Activated T-helper 17 cell treated with anti-CD3 and anti-CD28 coated beads, Interleukin-2, amount 50 U/mL, for 72 hours (primary cell): ENCODE measurements around the gene HS3ST6. TPM values are rescaled to one million over a fixed set of nuclear protein-coding genes. Genes with fewer than 3 reads are reported as not detected.
"Not testable (repeated sequence)": the region's sequence is repeated elsewhere in the genome, so short reads cannot be mapped to it uniquely, and the experiment has no call there.

ENCODE experiments used
- ATAC-seq: fragments of 150-1000 bp; cut with Tn5 transposase; replicated peaks from 2 replicates; pipeline ENCODE4 v1.10.0; 2021; ENCODE audit warnings: mild to moderate bottlenecking, moderate library complexity
- H3K27ac Mint-ChIP-seq: one replicate; pipeline ENCODE4 v1.8.0; 2022; ENCODE audit warnings: mixed read lengths
- H3K27me3 Mint-ChIP-seq: one replicate; pipeline ENCODE4 v1.8.0; 2022; ENCODE audit warnings: mixed read lengths
- H3K36me3 Mint-ChIP-seq: one replicate; pipeline ENCODE4 v1.8.0; 2022; ENCODE audit warnings: low read depth, mild to moderate bottlenecking, mixed read lengths
- H3K4me1 Mint-ChIP-seq: one replicate; pipeline ENCODE4 v1.8.0; 2022; ENCODE audit warnings: mixed read lengths
- H3K4me3 Mint-ChIP-seq: one replicate; pipeline ENCODE4 v1.8.0; 2022; ENCODE audit warnings: mild to moderate bottlenecking, mixed read lengths
- H3K9me3 Mint-ChIP-seq: one replicate; pipeline ENCODE4 v1.8.0; 2022; ENCODE audit warnings: mixed read lengths
- total RNA-seq, 2 donors: library from RNA; stranded (reverse); gene quantifications; one replicate each; pipeline ENCODE4 v1.2.3, GENCODE V29; 2022

The HS3ST6 gene
- total RNA-seq, 2 donors from 2014 or later: not detected

DNA sequence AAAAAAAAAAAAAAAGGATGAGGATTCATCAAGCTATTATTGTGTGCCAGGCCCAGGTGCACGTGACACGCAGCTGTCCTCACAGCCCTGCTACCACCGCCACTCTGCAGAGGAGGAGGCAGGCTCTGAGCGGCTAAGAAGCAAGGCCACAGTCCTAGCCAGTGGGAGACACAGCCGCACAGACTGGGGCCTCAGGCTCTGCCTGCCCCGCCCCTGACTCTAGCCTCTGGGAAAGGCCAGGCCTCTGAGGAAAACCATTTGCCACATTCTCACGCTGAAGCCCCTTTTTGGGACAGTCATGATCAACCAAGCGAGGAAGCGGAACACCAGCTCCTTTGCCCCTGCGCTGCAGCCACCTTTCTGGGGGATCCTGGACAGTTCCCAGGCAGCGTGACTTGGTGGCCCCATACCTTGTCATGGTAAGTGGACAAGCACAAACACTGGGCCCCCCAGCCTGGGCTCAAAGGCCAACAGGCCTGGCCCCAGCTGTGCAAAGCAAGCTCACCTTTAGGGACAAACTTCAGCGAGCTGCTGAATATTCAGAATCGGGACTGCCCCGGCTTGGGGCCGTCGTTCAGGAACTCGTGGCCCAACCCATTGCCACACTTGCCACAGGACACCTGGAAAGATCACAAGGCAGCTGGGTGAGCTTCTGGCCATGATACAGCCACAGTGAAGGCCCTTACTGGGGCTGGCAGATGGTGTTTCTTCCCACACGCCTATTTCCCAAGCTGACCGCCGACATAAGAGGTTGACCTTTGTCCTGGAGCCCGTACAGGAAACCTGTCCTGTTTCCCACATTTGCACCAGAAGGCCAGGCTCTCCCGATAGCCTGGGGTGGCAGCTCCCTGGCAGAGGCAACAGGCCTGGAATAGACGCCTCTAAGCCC lies 22.3 kb upstream of the HS3ST6 start:
- ATAC-seq: no peak
- H3K27ac Mint-ChIP-seq: no peak overlapping the region
- peaks cover 37% of the 10 kb centered on the region for H3K36me3 Mint-ChIP-seq
- no peak overlapping the region for H3K4me3 Mint-ChIP-seq
- no peaks in the 10 kb centered on the region for H3K27me3 Mint-ChIP-seq
- H3K4me1 Mint-ChIP-seq: peaks cover 12% of the 10 kb centered on the region
- no peaks in the 10 kb centered on the region for H3K9me3 Mint-ChIP-seq

- Mint-ChIP-seq H3K4me1 (peaks cover 12% of the 10 kb centered on the region), H3K36me3 (peaks cover 37% of the 10 kb centered on the region)
- H3K27me3 Mint-ChIP-seq, H3K27ac Mint-ChIP-seq, H3K4me3 Mint-ChIP-seq, ATAC-seq, H3K9me3 Mint-ChIP-seq: not testable (repeated sequence)
These were observed 21.6 kb upstream of the HS3ST6 start for GRCh38 chr16:1939833-1940232.

GRCh38 chr16:1938910-1939309 lies 20.7 kb upstream of the HS3ST6 start:
- Mint-ChIP-seq H3K27ac (no peak overlapping the region), H3K36me3 (peaks cover 37% of the 10 kb centered on the region), H3K4me3 (no peak overlapping the region)

GRCh38 chr16:1938316-1938715 lies 20.1 kb upstream of the HS3ST6 start:
- Mint-ChIP-seq H3K36me3 (peaks cover 37% of the 10 kb centered on the region), H3K27ac (no peak overlapping the region), H3K4me1 (peaks cover 5% of the 10 kb centered on the region), H3K4me3 (no peak overlapping the region), H3K27me3 (no peaks in the 10 kb centered on the region), H3K9me3 (no peaks in the 10 kb centered on the region)
- ATAC-seq: no peak

More at GRCh38 chr16:1938910-1939309, 20.7 kb upstream of the HS3ST6 start:
- H3K4me1 Mint-ChIP-seq: peaks cover 5% of the 10 kb centered on the region
- no peaks in the 10 kb centered on the region for H3K9me3 Mint-ChIP-seq
- no peak for ATAC-seq
- H3K27me3 Mint-ChIP-seq: no peaks in the 10 kb centered on the region

DNA sequence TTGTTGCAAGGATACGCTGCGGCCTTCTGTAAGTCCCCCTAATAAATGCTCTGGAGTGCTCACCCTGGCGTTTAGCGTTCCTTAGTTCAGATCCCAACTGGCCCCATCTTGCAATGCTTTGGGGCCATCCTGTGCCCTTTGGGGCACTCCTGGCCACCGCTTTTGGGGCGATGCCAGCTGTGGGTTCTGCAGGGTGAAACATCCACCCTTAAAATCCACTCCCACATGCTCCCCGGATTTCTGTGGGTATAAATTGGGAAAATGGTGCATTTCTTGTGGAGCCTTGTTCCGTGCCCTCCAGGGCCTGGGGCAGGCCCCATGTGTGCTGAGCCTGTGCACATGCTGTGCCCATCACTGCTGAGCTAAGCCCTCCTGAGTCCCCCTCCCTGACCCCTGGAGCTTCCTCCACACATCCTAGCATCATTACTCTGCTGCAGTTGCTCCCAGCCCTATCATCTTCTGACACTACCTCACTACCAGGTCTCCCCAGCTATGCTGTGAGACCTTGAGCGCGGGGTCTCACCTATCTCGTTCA lies 18.8 kb upstream of the HS3ST6 start:
- no peaks in the 10 kb centered on the region for H3K9me3 Mint-ChIP-seq
- H3K4me1 Mint-ChIP-seq: peaks cover 5% of the 10 kb centered on the region
- peaks cover 37% of the 10 kb centered on the region for H3K36me3 Mint-ChIP-seq
- no peak overlapping the region for H3K4me3 Mint-ChIP-seq
- H3K27ac Mint-ChIP-seq: no peak overlapping the region
- H3K27me3 Mint-ChIP-seq: no peaks in the 10 kb centered on the region
- ATAC-seq: no peak

DNA sequence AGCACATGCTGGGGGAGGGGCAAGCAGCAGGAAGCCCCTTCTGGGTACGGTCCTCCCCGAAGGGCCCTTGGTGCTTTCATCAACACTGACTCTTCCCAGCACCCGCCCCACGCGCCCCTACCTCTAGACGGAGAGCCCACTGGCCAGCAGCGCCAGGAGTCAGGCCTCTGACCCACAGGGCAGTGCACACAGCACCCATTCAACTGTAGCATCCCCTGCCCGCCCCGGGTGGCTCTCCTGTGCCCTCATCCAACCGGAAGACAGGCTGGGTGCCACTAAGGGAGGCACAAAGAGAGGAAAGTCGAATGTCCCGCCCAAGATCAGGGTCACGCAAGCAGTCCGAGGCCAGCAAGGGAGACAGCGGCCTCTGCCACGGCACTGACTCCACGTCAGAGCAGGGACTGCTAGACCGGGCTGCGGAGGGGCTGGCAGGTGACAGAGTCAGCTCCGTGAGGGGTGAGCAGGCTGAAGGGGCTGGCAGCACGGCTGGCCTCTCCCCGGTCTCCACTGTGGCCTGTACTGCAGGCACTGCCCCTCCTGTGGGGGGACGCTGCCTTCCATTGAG lies 15.0 kb upstream of the HS3ST6 start:
- ATAC-seq: no peak
- no peak overlapping the region for H3K27ac Mint-ChIP-seq
- H3K27me3 Mint-ChIP-seq: no peaks in the 10 kb centered on the region
- peaks cover 5% of the 10 kb centered on the region for H3K36me3 Mint-ChIP-seq
- no peak overlapping the region for H3K4me3 Mint-ChIP-seq
- no peaks in the 10 kb centered on the region for H3K4me1 Mint-ChIP-seq
- no peaks in the 10 kb centered on the region for H3K9me3 Mint-ChIP-seq

- no peak for ATAC-seq
- no peaks in the 10 kb centered on the region for H3K36me3 Mint-ChIP-seq
- H3K27me3 Mint-ChIP-seq: no peaks in the 10 kb centered on the region
- H3K4me3 Mint-ChIP-seq: no peak overlapping the region
- H3K27ac Mint-ChIP-seq: no peak overlapping the region
- H3K4me1 Mint-ChIP-seq: no peaks in the 10 kb centered on the region
- no peaks in the 10 kb centered on the region for H3K9me3 Mint-ChIP-seq
These were observed 14.1 kb upstream of the HS3ST6 start for GRCh38 chr16:1932050-1933028.

DNA sequence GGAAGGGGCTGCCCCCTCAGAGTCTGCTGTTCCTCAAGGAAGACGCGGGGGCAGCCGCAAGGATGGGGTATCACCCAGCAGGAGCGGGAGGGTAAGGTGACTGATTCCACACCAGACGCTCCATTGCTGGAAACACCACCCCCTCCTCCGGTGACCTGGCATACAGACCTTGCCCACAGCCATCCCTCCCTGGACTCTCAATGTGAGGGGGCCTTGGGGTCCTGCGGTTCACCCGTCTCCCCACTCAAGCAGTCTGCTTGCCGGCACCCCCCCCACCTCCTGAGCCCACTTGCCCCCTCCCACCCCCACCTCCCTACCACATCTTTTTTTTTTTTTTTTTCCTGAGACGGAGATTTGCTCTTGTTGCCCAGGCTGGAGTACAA lies 12.1 kb upstream of the HS3ST6 start:
- Mint-ChIP-seq H3K36me3 (no peaks in the 10 kb centered on the region), H3K27ac (no peak overlapping the region), H3K4me1 (no peaks in the 10 kb centered on the region), H3K9me3 (no peaks in the 10 kb centered on the region), H3K27me3 (no peaks in the 10 kb centered on the region), H3K4me3 (peak overlapping the region; percentile 41)
- ATAC-seq: no peak

DNA sequence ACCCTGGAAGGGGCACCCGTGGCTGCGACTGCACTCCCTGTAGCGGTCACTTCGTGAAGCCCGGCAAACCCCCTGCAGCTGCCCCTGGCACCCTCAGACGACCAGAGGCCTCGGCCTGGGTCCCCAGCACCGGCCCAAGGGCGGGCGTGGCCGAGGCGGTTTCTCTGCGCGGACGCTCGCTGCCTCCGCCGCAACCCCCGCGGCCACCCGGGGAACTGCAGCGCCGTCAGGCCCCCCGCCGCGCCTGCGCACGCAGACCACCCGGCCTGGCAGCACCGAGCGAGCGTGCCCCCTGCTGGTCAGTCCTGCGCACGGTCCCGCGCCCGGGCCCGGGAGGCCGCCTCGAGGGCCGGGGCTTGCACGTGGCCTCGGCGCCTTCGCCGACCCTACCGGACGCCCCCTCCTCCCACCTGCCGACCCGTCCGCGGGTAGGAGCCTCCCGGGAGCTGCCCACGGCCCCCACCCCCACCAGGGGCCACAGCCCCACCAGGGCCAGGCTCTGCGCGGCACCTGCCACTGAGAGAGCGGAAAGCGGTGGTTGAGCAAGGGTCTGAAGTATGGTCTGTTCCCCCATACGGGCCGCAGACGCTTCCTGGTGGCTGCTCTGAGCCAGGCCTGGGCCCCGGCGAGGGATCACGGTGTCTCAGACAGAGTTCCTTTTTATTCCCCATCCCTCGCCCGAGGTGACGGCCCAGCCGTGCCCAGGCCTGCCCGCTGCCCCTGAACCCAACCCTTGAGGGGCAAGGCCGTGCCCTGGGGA lies 11.5 kb upstream of the HS3ST6 start:
- H3K4me1 Mint-ChIP-seq: no peaks in the 10 kb centered on the region
- H3K27me3 Mint-ChIP-seq: no peaks in the 10 kb centered on the region
- H3K4me3 Mint-ChIP-seq: peak overlapping the region; percentile 66
- no peaks in the 10 kb centered on the region for H3K36me3 Mint-ChIP-seq
- peak; percentile 89 for ATAC-seq
- no peaks in the 10 kb centered on the region for H3K9me3 Mint-ChIP-seq
- no peak overlapping the region for H3K27ac Mint-ChIP-seq

DNA sequence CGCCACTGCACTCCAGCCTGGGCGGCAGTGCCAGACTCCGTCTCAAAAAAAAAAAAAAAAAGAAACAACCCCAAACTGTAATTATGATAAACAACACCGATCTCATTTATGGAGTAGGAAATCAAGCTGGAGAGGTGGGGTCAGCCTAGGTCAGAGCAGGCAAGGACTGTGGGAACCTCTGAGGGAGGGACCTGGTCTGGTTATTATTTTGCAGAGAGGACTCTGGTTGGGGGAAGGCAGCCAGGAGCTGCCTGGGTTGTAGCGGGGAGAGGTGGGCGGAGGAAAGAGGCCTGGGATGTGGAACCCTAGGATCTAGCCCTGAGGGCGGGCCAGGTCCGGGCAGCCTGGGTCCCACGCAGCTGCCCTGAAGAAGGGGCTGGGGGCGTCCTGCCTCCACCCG lies 10.9 kb upstream of the HS3ST6 start:
- Mint-ChIP-seq H3K4me1 (no peaks in the 10 kb centered on the region), H3K27me3 (no peaks in the 10 kb centered on the region), H3K9me3 (no peaks in the 10 kb centered on the region), H3K27ac (peak overlapping the region; percentile 65), H3K4me3 (peak overlapping the region; percentile 66), H3K36me3 (no peaks in the 10 kb centered on the region)
- peak; percentile 37 for ATAC-seq

GRCh38 chr16:1926271-1926670 lies 8.1 kb upstream of the HS3ST6 start:
- ATAC-seq: no peak
- no peaks in the 10 kb centered on the region for H3K9me3 Mint-ChIP-seq
- H3K4me1 Mint-ChIP-seq: no peaks in the 10 kb centered on the region
- H3K36me3 Mint-ChIP-seq: no peaks in the 10 kb centered on the region
- no peak overlapping the region for H3K27ac Mint-ChIP-seq
- no peak overlapping the region for H3K4me3 Mint-ChIP-seq
- H3K27me3 Mint-ChIP-seq: peaks cover 15% of the 10 kb centered on the region

GRCh38 chr16:1924095-1924494 lies 5.9 kb upstream of the HS3ST6 start:
- no peaks in the 10 kb centered on the region for H3K36me3 Mint-ChIP-seq
- ATAC-seq: no peak
- no peaks in the 10 kb centered on the region for H3K9me3 Mint-ChIP-seq
- H3K4me3 Mint-ChIP-seq: no peak overlapping the region
- H3K27me3 Mint-ChIP-seq: peaks cover 25% of the 10 kb centered on the region
- H3K27ac Mint-ChIP-seq: no peak overlapping the region
- H3K4me1 Mint-ChIP-seq: no peaks in the 10 kb centered on the region

- ATAC-seq: no peak
- no peak overlapping the region for H3K27ac Mint-ChIP-seq
- H3K27me3 Mint-ChIP-seq: peaks cover 28% of the 10 kb centered on the region
- H3K36me3 Mint-ChIP-seq: no peaks in the 10 kb centered on the region
- no peaks in the 10 kb centered on the region for H3K4me1 Mint-ChIP-seq
- no peak overlapping the region for H3K4me3 Mint-ChIP-seq
- H3K9me3 Mint-ChIP-seq: no peaks in the 10 kb centered on the region
These were observed 5.3 kb upstream of the HS3ST6 start for GRCh38 chr16:1923299-1924034.
